Testis (tissue), 2 donors: ENCODE results near the gene NCAM1.

Experiments used
- POLR2A ChIP-seq: fragments of 450-650 bp; IDR thresholded peaks from one replicate; pipeline ENCODE4 v1.6.1; 2017; ENCODE audit warnings: antibody characterized with exemption, mild to moderate bottlenecking, moderate library complexity
- TF ChIP-seq, protein P1 (sequence below), 3 experiments: fragments of 450-650 bp in 2 of 3; fragments of 200-600 bp in 1 of 3; sonication (generic) in 1 of 3; IDR thresholded peaks; one replicate each; pipeline ENCODE4 v1.5.1; 2016 to 2019; ENCODE audit warnings: antibody characterized with exemption in 3 of 3, mild to moderate bottlenecking in 2 of 3, moderate library complexity in 1 of 3

DNA sequence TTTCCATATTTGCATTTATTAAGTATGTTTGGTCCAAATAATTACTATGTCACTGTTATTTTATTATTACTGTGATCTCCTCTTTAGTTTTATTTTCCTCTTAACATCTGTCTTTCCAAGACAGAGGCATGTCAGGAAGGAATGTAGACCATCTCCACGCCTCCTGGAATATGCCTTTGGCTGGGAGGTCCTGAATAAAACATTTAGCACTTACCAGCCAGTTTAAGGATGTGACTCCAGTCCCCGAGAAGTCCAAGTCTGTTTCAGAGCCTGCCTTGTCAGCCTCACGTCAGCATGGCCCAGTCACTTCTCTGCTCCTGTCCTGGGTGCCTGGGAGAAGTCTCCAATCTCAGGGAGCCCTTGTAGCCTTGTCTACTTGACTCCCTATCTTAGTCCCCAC is 74.5 kb downstream of the NCAM1 start:
- TF ChIP-seq POLR2A = no peak
- TF ChIP-seq, protein P1, sequence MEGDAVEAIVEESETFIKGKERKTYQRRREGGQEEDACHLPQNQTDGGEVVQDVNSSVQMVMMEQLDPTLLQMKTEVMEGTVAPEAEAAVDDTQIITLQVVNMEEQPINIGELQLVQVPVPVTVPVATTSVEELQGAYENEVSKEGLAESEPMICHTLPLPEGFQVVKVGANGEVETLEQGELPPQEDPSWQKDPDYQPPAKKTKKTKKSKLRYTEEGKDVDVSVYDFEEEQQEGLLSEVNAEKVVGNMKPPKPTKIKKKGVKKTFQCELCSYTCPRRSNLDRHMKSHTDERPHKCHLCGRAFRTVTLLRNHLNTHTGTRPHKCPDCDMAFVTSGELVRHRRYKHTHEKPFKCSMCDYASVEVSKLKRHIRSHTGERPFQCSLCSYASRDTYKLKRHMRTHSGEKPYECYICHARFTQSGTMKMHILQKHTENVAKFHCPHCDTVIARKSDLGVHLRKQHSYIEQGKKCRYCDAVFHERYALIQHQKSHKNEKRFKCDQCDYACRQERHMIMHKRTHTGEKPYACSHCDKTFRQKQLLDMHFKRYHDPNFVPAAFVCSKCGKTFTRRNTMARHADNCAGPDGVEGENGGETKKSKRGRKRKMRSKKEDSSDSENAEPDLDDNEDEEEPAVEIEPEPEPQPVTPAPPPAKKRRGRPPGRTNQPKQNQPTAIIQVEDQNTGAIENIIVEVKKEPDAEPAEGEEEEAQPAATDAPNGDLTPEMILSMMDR (IDR thresholded peaks at IDR 0.05) = no peak
